Pancreas (tissue), 10 donors: Measurements from ENCODE around the gene ACTL7A. TPM values are rescaled to one million over a fixed set of nuclear protein-coding genes. Genes with fewer than 3 reads are reported as not detected.

ENCODE experiments used
- ATAC-seq, 4 donors: fragments of 200-7000 bp; cut with Tn5 transposase; one replicate each; pipeline versions ENCODE4 v1.8.0 to v1.9.1; 2020; ENCODE audit warnings: mild to moderate bottlenecking in 4 of 4, moderate library complexity in 4 of 4
- DNase-seq, 6 donors: peaks; one replicate each; pipeline ENCODE4 v3.0.0-alpha.2; 2020
- FAIRE-seq: peaks from 2 replicates; lab custom pipeline; 2012; peaks lifted over from hg19 to GRCh38; lab: Jason Lieb, UNC
- H3K27ac ChIP-seq, 4 donors: fragments of 200-600 bp; sonication (generic); 1 replicate in 3 of 4; 2 replicates in 1 of 4; pipeline versions ENCODE4 v1.5.0 to v1.8.0; 2020
- H3K27me3 ChIP-seq, 4 donors: fragments of 200-600 bp; one replicate each; pipeline ENCODE4 v1.8.0; 2021
- H3K36me3 ChIP-seq, 3 donors: fragments of 200-600 bp; sonication (generic) in 1 of 3; one replicate each; pipeline versions ENCODE4 v1.5.0 to v1.8.0; 2020 to 2021
- H3K4me1 ChIP-seq, 3 donors: fragments of 200-600 bp; one replicate each; pipeline ENCODE4 v1.8.0; 2021
- H3K4me3 ChIP-seq, 4 donors: fragments of 200-600 bp; sonication (generic) in 2 of 4; one replicate each; pipeline versions ENCODE4 v1.5.0 to v1.8.0; 2020 to 2021
- H3K9me3 ChIP-seq, 4 donors: fragments of 200-600 bp; one replicate each; pipeline ENCODE4 v1.8.0; 2021
- CTCF ChIP-seq, 4 donors: fragments of 200-600 bp; sonication (generic) in 3 of 4; IDR thresholded peaks; one replicate each; pipeline versions ENCODE4 v1.5.0 to v1.8.0; 2021; ENCODE audit warnings: antibody characterized with exemption in 4 of 4
- WGBS, 2 donors: extraction: QIAGEN DNeasy Blood & Tissue Kit; methylation state at CpG; one replicate each; pipeline ENCODE4 v1.1.7; 2013; 5-methylcytosine and 5-hydroxymethylcytosine counted together
- intact Hi-C, 3 donors: fragments of 100-400 bp; cut with DNase I; formaldehyde crosslinking; loops; one replicate each; pipeline versions ENCODE4 v1.11.1 to v1.14.2; 2022
- polyA plus RNA-seq, 2 donors: library from polyadenylated mRNA; stranded (reverse); fragments of 200-250 nt; gene quantifications; one replicate each; pipeline ENCODE4 v1.2.3, GENCODE V29; 2013
- total RNA-seq, 6 donors: library from RNA; stranded (reverse); fragmentation: NEBNext Ultra II Directional in 4 of 6; extraction: Animal tissue kit (Norgen Biotek cat#: 25700) in 4 of 6; gene quantifications; one replicate each; pipeline versions ENCODE4 v1.2.1 to v1.2.4, GENCODE V29; 2021 to 2023
- donor health status: healthy with polysubstance abuse.
- donor health status: DM: no; HTN: no; CAD: no; lungs with moderate emphysema.
- donor health status: DM: no; HTN: no; CAD: no.
- donor health status: control.
- donor health status: control.
- donor health status: Bipolar disorder and iron deficiency.
- donor health status: DM: yes; HTN: yes; CAD: no.
- donor health status: DM: no; HTN: no; CAD: no.
- donor health status: DM: no; HTN: no; CAD: no.
- donor health status: DM: yes; HTN: yes; CAD: no.

Gene ACTL7A
- total and polyA plus RNA-seq, 8 donors: not detected

- Histone ChIP-seq H3K27me3 (no peaks in the 10 kb centered on the region), H3K9me3 (no peaks in the 10 kb centered on the region), H3K4me3 (no peak overlapping the region), H3K36me3 (peaks cover 0 to 42% (median 17%) of the 10 kb centered on the region in 3 donors), H3K4me1 (peaks cover 0 to 9% (median 4%) of the 10 kb centered on the region in 3 donors), H3K27ac (no peak overlapping the region)
- no peak for FAIRE-seq
- no peak for DNase-seq
- intact Hi-C loops: no loop called here
- no peak for TF ChIP-seq CTCF (IDR thresholded peaks at IDR 0.05)
- 63 to 66% methylated on average over 3 of the region's 3 CpGs for WGBS, 2 donors
- ATAC-seq: no peak
Measured at GRCh38 chr9:108880738-108881316, 18.8 kb downstream of the ACTL7A start.

GRCh38 chr9:108882052-108882888 is 20.2 kb downstream of the ACTL7A start:
- Histone ChIP-seq H3K36me3 (peaks cover 0 to 35% (median 17%) of the 10 kb centered on the region in 3 donors), H3K27ac (no peak overlapping the region), H3K4me3 (no peak overlapping the region), H3K9me3 (no peaks in the 10 kb centered on the region), H3K4me1 (peaks cover 4 to 17% (median 16%) of the 10 kb centered on the region in 3 donors), H3K27me3 (no peaks in the 10 kb centered on the region)
- TF ChIP-seq CTCF (IDR thresholded peaks at IDR 0.05): no peak
- intact Hi-C loops: no loop called here
- no peak for DNase-seq
- WGBS, 2 donors: 92 to 98% methylated on average over 6 of the region's 6 CpGs
- no peak for FAIRE-seq
- ATAC-seq: no peak

GRCh38 chr9:108883085-108883484 is 21.0 kb downstream of the ACTL7A start:
- H3K9me3 ChIP-seq: no peaks in the 10 kb centered on the region
- no peak overlapping the region for H3K4me3 ChIP-seq
- peaks cover 7 to 20% (median 18%) of the 10 kb centered on the region in 3 donors for H3K4me1 ChIP-seq
- TF ChIP-seq CTCF (IDR thresholded peaks at IDR 0.05): no peak
- FAIRE-seq (no peak), DNase-seq (no peak), ATAC-seq (no peak)
- H3K27ac ChIP-seq: no peak overlapping the region
- intact Hi-C loops: no loop called here
- WGBS, 2 donors: 97% methylated on average over 3 of the region's 3 CpGs
- H3K36me3 ChIP-seq: peaks cover 0 to 26% (median 13%) of the 10 kb centered on the region in 3 donors
- no peaks in the 10 kb centered on the region for H3K27me3 ChIP-seq

- Histone ChIP-seq H3K27ac (peak overlapping the region in 2 of 4 donors; percentile 86 to 87), H3K9me3 (no peaks in the 10 kb centered on the region), H3K36me3 (peaks cover 0 to 15% (median 0%) of the 10 kb centered on the region in 3 donors), H3K4me3 (no peak overlapping the region), H3K27me3 (no peaks in the 10 kb centered on the region), H3K4me1 (peaks cover 19 to 24% (median 20%) of the 10 kb centered on the region in 3 donors)
- DNase-seq: no peak
- no peak for FAIRE-seq
- ATAC-seq: no peak
- intact Hi-C loops: no loop called here
- no peak for TF ChIP-seq CTCF (IDR thresholded peaks at IDR 0.05)
- 83 to 95% methylated on average over 3 of the region's 3 CpGs for WGBS, 2 donors
Measured at GRCh38 chr9:108884701-108885100, 22.6 kb downstream of the ACTL7A start.
